ENCODE results near the gene CBLL1.

CBLL1 gene

GRCh38 chr7:107799647-107800264, 55.8 kb downstream of the CBLL1 start:
- in situ Hi-C loops (cut with HindIII; ENCODE audit: low sequenced_read_pairs) = no loop called here
- no peak for DNase-seq (ENCODE audit: low read depth, low spot score)
- no peak overlapping the region for H3K4me3 ChIP-seq (ENCODE audit: low read depth, low read length)
- no peak for TF ChIP-seq CTCF (IDR thresholded peaks at IDR 0.05; ENCODE audit: low read depth, low read length)

DNA sequence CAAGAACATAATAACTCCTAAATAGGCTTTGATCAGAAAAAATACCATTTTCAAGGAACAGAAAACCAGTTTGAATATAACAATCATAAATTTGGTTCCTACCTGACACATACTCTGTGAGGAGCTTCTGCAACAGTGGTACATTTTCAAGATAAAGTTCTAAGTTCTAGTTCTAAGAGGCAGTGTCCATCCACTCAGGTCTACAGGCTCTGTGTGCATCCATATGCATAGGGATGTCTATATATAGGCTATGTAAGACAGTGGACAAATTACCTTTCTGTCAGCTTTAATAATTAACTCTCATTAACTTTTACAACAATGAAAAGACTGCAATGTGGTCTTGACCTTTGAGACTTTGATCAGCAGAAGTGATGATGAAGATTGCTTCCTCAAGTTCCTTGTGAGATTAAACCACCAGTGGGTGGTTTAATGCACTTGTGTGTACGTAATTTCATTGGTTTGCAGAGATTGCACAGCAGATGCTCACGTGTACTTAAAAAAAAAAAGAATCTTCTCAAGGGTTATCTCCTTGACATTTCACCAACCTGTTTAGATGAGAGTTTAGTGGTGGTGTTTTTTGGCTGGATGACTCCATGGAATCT, 59.2 kb downstream of the CBLL1 start, which contains the start of gene SLC26A3:
SLC26A3 (minus strand) TSS at position 215 of the 602 bp plus-strand sequence. CDS start 8,714 bp downstream, outside the sequence.
- in situ Hi-C loops (cut with HindIII; ENCODE audit: low sequenced_read_pairs) = no loop called here
- no peak within 1 kb of the TSS for H3K4me3 ChIP-seq (ENCODE audit: low read depth, low read length)
- TF ChIP-seq CTCF (IDR thresholded peaks at IDR 0.05; ENCODE audit: low read depth, low read length) = no peak
- DNase-seq (ENCODE audit: low read depth, low spot score) = no peak

- TF ChIP-seq CTCF (IDR thresholded peaks at IDR 0.05; ENCODE audit: low read depth, low read length) = no peak
- in situ Hi-C loops (cut with HindIII; ENCODE audit: low sequenced_read_pairs) = no loop called here
- H3K4me3 ChIP-seq (ENCODE audit: low read depth, low read length) = no peak overlapping the region
- DNase-seq (ENCODE audit: low read depth, low spot score) = no peak
These were observed 65.2 kb downstream of the CBLL1 start for GRCh38 chr7:107809179-107809578.

DNA sequence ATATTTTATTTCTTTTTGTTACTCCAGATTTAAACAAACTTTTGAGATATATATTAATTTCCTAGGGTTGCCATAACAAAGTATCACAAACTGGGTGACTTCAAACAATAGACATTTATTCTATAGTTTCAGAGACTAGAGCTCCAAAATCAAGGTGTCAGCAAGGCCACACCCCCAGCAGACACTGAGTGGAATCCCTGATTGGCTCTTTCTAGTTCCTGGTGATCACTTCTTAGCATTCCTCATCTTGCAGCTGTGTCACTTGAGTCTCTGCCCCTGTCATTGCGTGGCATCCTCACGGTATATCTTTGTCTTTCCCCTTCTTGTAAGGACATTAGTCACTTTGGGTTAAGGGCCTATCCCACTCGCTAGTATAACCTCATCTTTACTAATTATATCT, 66.7 kb downstream of the CBLL1 start:
- no peak for TF ChIP-seq CTCF (IDR thresholded peaks at IDR 0.05; ENCODE audit: low read depth, low read length)
- in situ Hi-C loops (cut with HindIII; ENCODE audit: low sequenced_read_pairs) = no loop called here
- no peak for DNase-seq (ENCODE audit: low read depth, low spot score)
- H3K4me3 ChIP-seq (ENCODE audit: low read depth, low read length) = no peak overlapping the region
